ENCODE data around the gene POLRMT.

Gene POLRMT

GRCh38 chr19:644789-645188 lies 11.5 kb upstream of the POLRMT start:
- TF ChIP-seq, protein P1, sequence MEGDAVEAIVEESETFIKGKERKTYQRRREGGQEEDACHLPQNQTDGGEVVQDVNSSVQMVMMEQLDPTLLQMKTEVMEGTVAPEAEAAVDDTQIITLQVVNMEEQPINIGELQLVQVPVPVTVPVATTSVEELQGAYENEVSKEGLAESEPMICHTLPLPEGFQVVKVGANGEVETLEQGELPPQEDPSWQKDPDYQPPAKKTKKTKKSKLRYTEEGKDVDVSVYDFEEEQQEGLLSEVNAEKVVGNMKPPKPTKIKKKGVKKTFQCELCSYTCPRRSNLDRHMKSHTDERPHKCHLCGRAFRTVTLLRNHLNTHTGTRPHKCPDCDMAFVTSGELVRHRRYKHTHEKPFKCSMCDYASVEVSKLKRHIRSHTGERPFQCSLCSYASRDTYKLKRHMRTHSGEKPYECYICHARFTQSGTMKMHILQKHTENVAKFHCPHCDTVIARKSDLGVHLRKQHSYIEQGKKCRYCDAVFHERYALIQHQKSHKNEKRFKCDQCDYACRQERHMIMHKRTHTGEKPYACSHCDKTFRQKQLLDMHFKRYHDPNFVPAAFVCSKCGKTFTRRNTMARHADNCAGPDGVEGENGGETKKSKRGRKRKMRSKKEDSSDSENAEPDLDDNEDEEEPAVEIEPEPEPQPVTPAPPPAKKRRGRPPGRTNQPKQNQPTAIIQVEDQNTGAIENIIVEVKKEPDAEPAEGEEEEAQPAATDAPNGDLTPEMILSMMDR (IDR thresholded peaks at IDR 0.05; ENCODE audit: low read depth, low read length), result no peak
- DNase-seq (ENCODE audit: low read depth in 2 of 2), result no peak
- no peak overlapping the region for H3K4me3 ChIP-seq (replicated peaks in 1 of 2; ENCODE audit: low read depth in 2 of 2, low read length in 2 of 2)

DNA sequence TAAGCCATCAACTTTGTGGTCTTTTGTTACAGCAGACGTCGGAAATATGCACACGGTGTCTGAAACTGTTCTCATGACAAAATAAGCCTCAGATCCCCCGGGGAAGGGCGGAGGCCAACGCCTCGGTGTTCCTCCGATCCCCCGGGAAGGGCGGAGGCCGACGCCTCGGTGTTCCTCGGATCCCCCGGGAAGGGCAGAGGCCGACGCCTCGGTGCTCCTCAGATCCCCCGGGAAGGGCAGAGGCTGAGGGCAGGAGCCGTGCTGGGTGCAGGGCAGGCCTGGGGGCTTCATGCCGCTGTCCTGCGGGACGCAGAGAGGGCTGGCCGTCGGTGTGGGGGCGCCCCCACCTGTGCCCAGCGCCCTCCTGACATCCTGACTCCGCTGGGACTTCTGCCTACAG lies 11.0 kb upstream of the POLRMT start:
- DNase-seq (ENCODE audit: low read depth in 2 of 2), result no peak
- TF ChIP-seq, protein P1 (IDR thresholded peaks at IDR 0.05; ENCODE audit: low read depth, low read length), result no peak
- no peak overlapping the region for H3K4me3 ChIP-seq (replicated peaks in 1 of 2; ENCODE audit: low read depth in 2 of 2, low read length in 2 of 2)

GRCh38 chr19:643736-644135 lies 10.4 kb upstream of the POLRMT start:
- no peak for DNase-seq (ENCODE audit: low read depth in 2 of 2)
- TF ChIP-seq, protein P1 (IDR thresholded peaks at IDR 0.05; ENCODE audit: low read depth, low read length), result no peak
- H3K4me3 ChIP-seq (replicated peaks in 1 of 2; ENCODE audit: low read depth in 2 of 2, low read length in 2 of 2), result no peak overlapping the region

GRCh38 chr19:642767-643727 lies 9.7 kb upstream of the POLRMT start:
- no peak overlapping the region for H3K4me3 ChIP-seq (replicated peaks in 1 of 2; ENCODE audit: low read depth in 2 of 2, low read length in 2 of 2)
- TF ChIP-seq, protein P1 (IDR thresholded peaks at IDR 0.05; ENCODE audit: low read depth, low read length), result no peak
- no peak for DNase-seq (ENCODE audit: low read depth in 2 of 2)

DNA sequence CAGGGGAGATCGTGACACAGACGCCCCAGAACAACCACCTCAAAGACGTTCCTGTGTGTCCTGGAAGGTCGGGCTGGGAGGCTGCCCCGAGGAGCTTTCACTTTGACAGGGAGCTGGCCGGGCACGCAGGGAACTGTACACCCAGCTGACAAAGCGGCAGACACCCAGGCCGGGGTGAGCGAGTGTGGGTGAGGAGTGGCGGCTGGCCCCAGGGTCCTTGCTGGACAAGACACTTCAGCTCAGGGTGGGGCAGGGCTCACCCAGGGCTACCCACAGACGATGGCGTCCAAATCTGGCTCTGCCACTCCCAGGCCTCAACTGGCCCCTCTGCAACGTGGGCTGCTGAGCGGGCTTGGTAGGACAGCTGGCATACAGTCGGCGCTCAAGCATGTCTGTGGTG lies 8.4 kb upstream of the POLRMT start:
- no peak overlapping the region for H3K4me3 ChIP-seq (replicated peaks in 1 of 2; ENCODE audit: low read depth in 2 of 2, low read length in 2 of 2)
- TF ChIP-seq, protein P1 (IDR thresholded peaks at IDR 0.05; ENCODE audit: low read depth, low read length), result no peak
- no peak for DNase-seq (ENCODE audit: low read depth in 2 of 2)

DNA sequence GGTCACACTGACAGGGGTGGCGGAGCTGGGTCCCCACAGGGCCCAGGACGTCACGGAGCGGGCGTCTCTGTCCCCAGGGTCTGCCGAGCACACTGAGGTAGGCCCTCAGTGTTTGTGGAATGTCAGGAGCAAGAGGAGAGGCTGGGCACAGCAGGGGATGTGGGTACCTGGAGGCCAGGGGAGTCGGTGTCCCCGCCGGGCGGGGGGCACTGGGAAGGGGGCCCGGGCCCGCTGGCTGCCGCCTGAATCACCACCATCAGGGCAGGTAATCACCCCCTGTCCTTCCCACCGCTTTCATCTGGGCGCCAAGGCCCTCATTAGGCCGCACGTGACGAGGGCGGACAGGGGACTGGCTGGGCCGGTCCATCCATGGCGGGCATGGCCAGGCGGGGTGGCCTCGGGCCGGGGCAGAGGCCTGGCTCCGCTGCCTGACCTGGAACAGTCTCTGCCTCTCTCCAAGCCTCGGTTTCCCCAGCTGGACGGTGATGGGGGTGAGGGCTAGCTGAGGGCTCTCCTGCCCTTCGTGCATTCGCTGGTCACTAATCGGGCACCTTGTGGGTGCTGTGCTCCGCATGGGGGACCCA lies 7.4 kb upstream of the POLRMT start:
- no peak for DNase-seq (ENCODE audit: low read depth in 2 of 2)
- TF ChIP-seq, protein P1 (IDR thresholded peaks at IDR 0.05; ENCODE audit: low read depth, low read length), result no peak
- H3K4me3 ChIP-seq (replicated peaks in 1 of 2; ENCODE audit: low read depth in 2 of 2, low read length in 2 of 2), result no peak overlapping the region

Data from cardiac fibroblast (primary cell).